Natural killer cell (primary cell): Measurements from ENCODE around the gene SLC5A12. TPM values are rescaled to one million over a fixed set of nuclear protein-coding genes. Genes with fewer than 3 reads are reported as not detected.

Experiments
- ATAC-seq, 3 donors: fragments of 150-1000 bp in 2 of 3; fragments of 200-7000 bp in 1 of 3; cut with Tn5 transposase; 1 replicate in 1 of 3; 2 replicates in 2 of 3; pipeline ENCODE4 v1.10.0; 2021; ENCODE audit warnings: mild to moderate bottlenecking in 2 of 3, moderate library complexity in 2 of 3
- DNase-seq, 2 donors: peaks; one replicate each; pipeline versions ENCODE4 v3.0.0 to v3.0.0-alpha.2; 2013 to 2021; ENCODE audit warnings: mixed read lengths in 1 of 2
- H3K27ac ChIP-seq: one replicate; pipeline ENCODE4 v1.5.1; 2013; ENCODE audit warnings: mild to moderate bottlenecking, low read length
- H3K27me3 ChIP-seq: one replicate; pipeline ENCODE4 v1.6.1; 2013; ENCODE audit warnings: low read length; ENCODE audit not compliant: control insufficient read depth, insufficient read depth
- H3K36me3 ChIP-seq: one replicate; pipeline ENCODE4 v1.6.1; 2013; ENCODE audit warnings: low read length; ENCODE audit not compliant: control insufficient read depth, insufficient read depth
- H3K4me1 ChIP-seq: one replicate; pipeline ENCODE4 v1.6.1; 2013; ENCODE audit warnings: low read length; ENCODE audit not compliant: control insufficient read depth, insufficient read depth
- H3K4me3 ChIP-seq: one replicate; pipeline ENCODE4 v1.5.1; 2013; ENCODE audit warnings: low read length
- H3K9me3 ChIP-seq: one replicate; pipeline ENCODE4 v1.6.1; 2013; ENCODE audit warnings: low read length; ENCODE audit not compliant: control insufficient read depth, insufficient read depth
- H3K27ac Mint-ChIP-seq, 2 donors: one replicate each; pipeline ENCODE4 v1.8.0; 2022; ENCODE audit warnings: mild to moderate bottlenecking in 2 of 2, mixed read lengths in 2 of 2, moderate library complexity in 1 of 2
- H3K27me3 Mint-ChIP-seq, 2 donors: one replicate each; pipeline ENCODE4 v1.8.0; 2022; ENCODE audit warnings: low read depth in 2 of 2, mixed read lengths in 2 of 2
- H3K36me3 Mint-ChIP-seq: one replicate; pipeline ENCODE4 v1.8.0; 2022; ENCODE audit warnings: mixed read lengths
- H3K4me1 Mint-ChIP-seq, 2 donors: one replicate each; pipeline ENCODE4 v1.8.0; 2022; ENCODE audit warnings: mixed read lengths in 2 of 2
- H3K4me3 Mint-ChIP-seq: one replicate; pipeline ENCODE4 v1.8.0; 2022; ENCODE audit warnings: mild to moderate bottlenecking, moderate library complexity, mixed read lengths
- H3K9me3 Mint-ChIP-seq, 2 donors: one replicate each; pipeline ENCODE4 v1.8.0; 2022; ENCODE audit warnings: mixed read lengths in 2 of 2
- CTCF ChIP-seq: fragments of 200-600 bp; IDR thresholded peaks from one replicate; pipeline ENCODE4 v1.8.0; 2022; ENCODE audit warnings: antibody characterized with exemption
- WGBS: methylation state at CpG from one replicate; pipeline ENCODE4 v1.1.7; 2013; ENCODE audit warnings: missing lambda C conversion rate; ENCODE audit not compliant: insufficient coverage; 5-methylcytosine and 5-hydroxymethylcytosine counted together
- intact Hi-C: fragments of 100-400 bp; cut with micrococcal nuclease; formaldehyde crosslinking; loops from one replicate; pipeline ENCODE4 v1.14.2; 2022
- total RNA-seq, 4 donors: library from RNA; stranded (reverse); fragments of 120-200 nt in 1 of 4; gene quantifications; one replicate each; pipeline versions ENCODE4 v1.2.3 to v1.2.4, GENCODE V29; 2013 to 2022

Gene SLC5A12
- total RNA-seq, 3 donors from 2014 or later (not counting 1 experiment from before 2014, with no cell fraction given) = not detected

GRCh38 chr11:26620282-26621045, 101.4 kb downstream of the SLC5A12 start:
- 100% methylated on average over 1 of the region's 1 CpG for WGBS
- Mint-ChIP-seq H3K36me3 (no peaks in the 10 kb centered on the region), H3K4me3 (no peak overlapping the region), H3K4me1 (no peaks in the 10 kb centered on the region), H3K27me3 (no peaks in the 10 kb centered on the region), H3K9me3 (peaks cover 8 to 16% of the 10 kb centered on the region in 2 donors), H3K27ac (no peak overlapping the region)
- Histone ChIP-seq H3K27ac (no peak overlapping the region), H3K9me3 (no peaks in the 10 kb centered on the region), H3K4me3 (no peak overlapping the region), H3K36me3 (no peaks in the 10 kb centered on the region), H3K4me1 (no peaks in the 10 kb centered on the region), H3K27me3 (no peaks in the 10 kb centered on the region)
- TF ChIP-seq CTCF = no peak
- no peak for DNase-seq
- no peak for ATAC-seq
- intact Hi-C loops = no loop called here

- Mint-ChIP-seq H3K27ac (no peak overlapping the region), H3K27me3 (no peaks in the 10 kb centered on the region), H3K4me3 (no peak overlapping the region)
Measured at GRCh38 chr11:26618441-26618840, 103.4 kb downstream of the SLC5A12 start.

More at GRCh38 chr11:26618441-26618840, 103.4 kb downstream of the SLC5A12 start:
- DNase-seq (no peak), ATAC-seq (no peak)
- no peaks in the 10 kb centered on the region for H3K9me3 ChIP-seq
- H3K36me3 ChIP-seq = no peaks in the 10 kb centered on the region
- intact Hi-C loops = no loop called here
- H3K9me3 Mint-ChIP-seq = peaks cover 6 to 18% of the 10 kb centered on the region in 2 donors
- no peak overlapping the region for H3K4me3 ChIP-seq
- TF ChIP-seq CTCF = no peak
- no peaks in the 10 kb centered on the region for H3K27me3 ChIP-seq
- WGBS = no CpG with 5 or more reads among the region's 1 CpG
- H3K4me1 ChIP-seq = no peaks in the 10 kb centered on the region
- no peak overlapping the region for H3K27ac ChIP-seq
- no peaks in the 10 kb centered on the region for H3K36me3 Mint-ChIP-seq
- no peaks in the 10 kb centered on the region for H3K4me1 Mint-ChIP-seq

Other genes with a start within 250 kb of the SLC5A12 start
- not detected for gene MUC15, start 149.8 kb downstream of the SLC5A12 start, total RNA-seq